ENCODE data around the gene ZER1.

ZER1 gene

GRCh38 chr9:128764361-128764760, 7.4 kb downstream of the ZER1 start:
- Histone ChIP-seq H3K9me3 (ENCODE audit: insufficient read depth, low read depth, low read length) (no peaks in the 10 kb centered on the region), H2BK12ac (ENCODE audit: low read length) (no peak overlapping the region), H3K27ac (ENCODE audit: low read depth, low read length) (no peak overlapping the region), H3K4me1 (ENCODE audit: control insufficient read depth in 1 of 2, insufficient read depth in 2 of 2, low read length in 2 of 2) (no peaks in the 10 kb centered on the region), H3K27me3 (ENCODE audit: insufficient read depth, low read length) (no peaks in the 10 kb centered on the region), H3K36me3 (ENCODE audit: control insufficient read depth in 1 of 2, insufficient read depth in 2 of 2, low read length in 2 of 2) (peaks cover 0 to 8% of the 10 kb centered on the region in 2 experiments), H3K14ac (ENCODE audit: low read length) (no peak overlapping the region), H4K8ac (ENCODE audit: low read depth, low read length) (no peak overlapping the region), H4K12ac (ENCODE audit: low read depth, low read length) (no peak overlapping the region), H3K4ac (ENCODE audit: low read depth, low read length) (no peak overlapping the region), H3K79me2 (ENCODE audit: control insufficient read depth, insufficient read depth, low read length, poor library complexity) (no peaks in the 10 kb centered on the region), H2AK5ac (ENCODE audit: low read length) (no peak overlapping the region), H3K4me2 (ENCODE audit: low read length) (no peak overlapping the region), H2AFZ (ENCODE audit: insufficient read depth, low read length, poor library complexity) (no peak overlapping the region), H3K4me3 (ENCODE audit: low read depth, low read length) (no peak overlapping the region), H3K9ac (ENCODE audit: low read length) (no peak overlapping the region), H3K79me1 (ENCODE audit: low read length) (no peaks in the 10 kb centered on the region), H4K91ac (ENCODE audit: low read depth, low read length) (no peak overlapping the region), H2BK120ac (ENCODE audit: insufficient read depth, low read length, poor library complexity) (no peak overlapping the region), H3K23ac (ENCODE audit: low read length) (no peak overlapping the region), H3K18ac (ENCODE audit: low read length) (no peak overlapping the region), H2BK5ac (ENCODE audit: low read depth, low read length, poor library complexity) (no peak overlapping the region)
- no CpG with 5 or more reads among the region's 6 CpGs for WGBS (ENCODE audit: extremely low coverage, insufficient coverage, insufficient read length)
- DNase-seq = no peak

GRCh38 chr9:128762671-128763449, 8.9 kb downstream of the ZER1 start:
- Histone ChIP-seq H2AK5ac (ENCODE audit: low read length) (no peak overlapping the region), H3K4me2 (ENCODE audit: low read length) (no peak overlapping the region), H2BK120ac (ENCODE audit: insufficient read depth, low read length, poor library complexity) (no peak overlapping the region), H3K14ac (ENCODE audit: low read length) (no peak overlapping the region), H3K9me3 (ENCODE audit: insufficient read depth, low read depth, low read length) (no peaks in the 10 kb centered on the region), H3K4me1 (ENCODE audit: control insufficient read depth in 1 of 2, insufficient read depth in 2 of 2, low read length in 2 of 2) (no peaks in the 10 kb centered on the region), H3K23ac (ENCODE audit: low read length) (no peak overlapping the region), H3K27ac (ENCODE audit: low read depth, low read length) (no peak overlapping the region), H3K36me3 (ENCODE audit: control insufficient read depth in 1 of 2, insufficient read depth in 2 of 2, low read length in 2 of 2) (peaks cover 0 to 8% of the 10 kb centered on the region in 2 experiments), H3K79me2 (ENCODE audit: control insufficient read depth, insufficient read depth, low read length, poor library complexity) (no peaks in the 10 kb centered on the region), H3K27me3 (ENCODE audit: insufficient read depth, low read length) (no peaks in the 10 kb centered on the region), H4K12ac (ENCODE audit: low read depth, low read length) (no peak overlapping the region), H2AFZ (ENCODE audit: insufficient read depth, low read length, poor library complexity) (no peak overlapping the region), H2BK12ac (ENCODE audit: low read length) (no peak overlapping the region), H3K18ac (ENCODE audit: low read length) (no peak overlapping the region), H3K4me3 (ENCODE audit: low read depth, low read length) (no peak overlapping the region), H3K4ac (ENCODE audit: low read depth, low read length) (no peak overlapping the region), H4K8ac (ENCODE audit: low read depth, low read length) (no peak overlapping the region), H4K91ac (ENCODE audit: low read depth, low read length) (no peak overlapping the region), H2BK5ac (ENCODE audit: low read depth, low read length, poor library complexity) (no peak overlapping the region), H3K79me1 (ENCODE audit: low read length) (no peaks in the 10 kb centered on the region), H3K9ac (ENCODE audit: low read length) (no peak overlapping the region)
- no peak for DNase-seq
- no CpG with 5 or more reads among the region's 9 CpGs for WGBS (ENCODE audit: extremely low coverage, insufficient coverage, insufficient read length)

- no CpG with 5 or more reads among the region's 6 CpGs for WGBS (ENCODE audit: extremely low coverage, insufficient coverage, insufficient read length)
- Histone ChIP-seq H3K4me3 (ENCODE audit: low read depth, low read length) (no peak overlapping the region), H2BK120ac (ENCODE audit: insufficient read depth, low read length, poor library complexity) (no peak overlapping the region), H3K14ac (ENCODE audit: low read length) (no peak overlapping the region), H3K79me2 (ENCODE audit: control insufficient read depth, insufficient read depth, low read length, poor library complexity) (no peaks in the 10 kb centered on the region), H3K27me3 (ENCODE audit: insufficient read depth, low read length) (no peaks in the 10 kb centered on the region), H4K91ac (ENCODE audit: low read depth, low read length) (no peak overlapping the region), H4K8ac (ENCODE audit: low read depth, low read length) (no peak overlapping the region), H3K23ac (ENCODE audit: low read length) (no peak overlapping the region), H3K4ac (ENCODE audit: low read depth, low read length) (no peak overlapping the region), H2BK5ac (ENCODE audit: low read depth, low read length, poor library complexity) (no peak overlapping the region), H3K9me3 (ENCODE audit: insufficient read depth, low read depth, low read length) (no peaks in the 10 kb centered on the region), H3K79me1 (ENCODE audit: low read length) (no peaks in the 10 kb centered on the region), H4K12ac (ENCODE audit: low read depth, low read length) (no peak overlapping the region), H2AK5ac (ENCODE audit: low read length) (no peak overlapping the region), H3K36me3 (ENCODE audit: control insufficient read depth in 1 of 2, insufficient read depth in 2 of 2, low read length in 2 of 2) (peaks cover 11 to 23% of the 10 kb centered on the region in 2 experiments), H3K27ac (ENCODE audit: low read depth, low read length) (no peak overlapping the region), H3K18ac (ENCODE audit: low read length) (no peak overlapping the region), H2AFZ (ENCODE audit: insufficient read depth, low read length, poor library complexity) (no peak overlapping the region), H3K4me2 (ENCODE audit: low read length) (no peak overlapping the region), H3K9ac (ENCODE audit: low read length) (no peak overlapping the region), H2BK12ac (ENCODE audit: low read length) (no peak overlapping the region), H3K4me1 (ENCODE audit: control insufficient read depth in 1 of 2, insufficient read depth in 2 of 2, low read length in 2 of 2) (no peaks in the 10 kb centered on the region)
- no peak for DNase-seq
Measured at GRCh38 chr9:128757602-128758001, 14.1 kb downstream of the ZER1 start.

- Histone ChIP-seq H3K4me1 (ENCODE audit: control insufficient read depth in 1 of 2, insufficient read depth in 2 of 2, low read length in 2 of 2) (no peaks in the 10 kb centered on the region), H3K79me2 (ENCODE audit: control insufficient read depth, insufficient read depth, low read length, poor library complexity) (no peaks in the 10 kb centered on the region), H4K91ac (ENCODE audit: low read depth, low read length) (no peak overlapping the region), H3K9ac (ENCODE audit: low read length) (no peak overlapping the region), H3K4ac (ENCODE audit: low read depth, low read length) (no peak overlapping the region), H2BK120ac (ENCODE audit: insufficient read depth, low read length, poor library complexity) (no peak overlapping the region), H2AFZ (ENCODE audit: insufficient read depth, low read length, poor library complexity) (no peak overlapping the region), H4K8ac (ENCODE audit: low read depth, low read length) (no peak overlapping the region), H3K9me3 (ENCODE audit: insufficient read depth, low read depth, low read length) (no peaks in the 10 kb centered on the region), H3K27ac (ENCODE audit: low read depth, low read length) (no peak overlapping the region), H3K79me1 (ENCODE audit: low read length) (no peaks in the 10 kb centered on the region), H2BK12ac (ENCODE audit: low read length) (no peak overlapping the region), H3K4me3 (ENCODE audit: low read depth, low read length) (no peak overlapping the region), H2AK5ac (ENCODE audit: low read length) (no peak overlapping the region), H4K12ac (ENCODE audit: low read depth, low read length) (no peak overlapping the region), H3K4me2 (ENCODE audit: low read length) (no peak overlapping the region), H3K36me3 (ENCODE audit: control insufficient read depth in 1 of 2, insufficient read depth in 2 of 2, low read length in 2 of 2) (peaks cover 34 to 39% of the 10 kb centered on the region in 2 experiments), H3K23ac (ENCODE audit: low read length) (no peak overlapping the region), H2BK5ac (ENCODE audit: low read depth, low read length, poor library complexity) (no peak overlapping the region), H3K14ac (ENCODE audit: low read length) (no peak overlapping the region), H3K18ac (ENCODE audit: low read length) (no peak overlapping the region), H3K27me3 (ENCODE audit: insufficient read depth, low read length) (no peaks in the 10 kb centered on the region)
- WGBS (ENCODE audit: extremely low coverage, insufficient coverage, insufficient read length) = no CpG with 5 or more reads among the region's 16 CpGs
- no peak for DNase-seq
Measured at GRCh38 chr9:128753627-128754026, 18.1 kb downstream of the ZER1 start.

Data from trophoblast cell (in vitro differentiated cells and primary cell).